H1 (cell line): ENCODE data around the gene GABRG3. TPM values are rescaled to one million over a fixed set of nuclear protein-coding genes. Genes with fewer than 3 reads are reported as not detected.

Experiments
- CTCF ChIA-PET: fragments of 300-600 bp; sonication (Branson Sonifier 250); formaldehyde crosslinking; loops from one replicate; lab custom pipeline; 2021; ENCODE audit not compliant: partially characterized antibody; lab: Charles Lee
- POLR2A ChIA-PET: fragments of 300-600 bp; sonication (Branson Sonifier 250); formaldehyde crosslinking; loops from one replicate; lab custom pipeline; 2021; ENCODE audit warnings: inconsistent platforms; ENCODE audit not compliant: partially characterized antibody; lab: Charles Lee
- DNase-seq, 2 experiments: peaks; one replicate each; pipeline versions ENCODE4 v3.0.0 to v3.0.0-alpha.2; 2010 to 2022; ENCODE audit warnings: low spot score in 2 of 2, low read depth in 1 of 2, mixed read lengths in 1 of 2
- FAIRE-seq: peaks from 2 replicates; lab custom pipeline; 2011; peaks lifted over from hg19 to GRCh38; lab: Jason Lieb, UNC
- H2AFZ ChIP-seq: 2 replicates; pipeline ENCODE4 v1.8.1; 2012; ENCODE audit warnings: low read length, inconsistent platforms
- H2AK5ac ChIP-seq: 2 replicates; pipeline ENCODE4 v1.6.1; 2013; ENCODE audit warnings: low read depth, low read length
- H2BK120ac ChIP-seq: replicated peaks from 2 replicates; pipeline ENCODE3; 2013; ENCODE audit warnings: low read depth, low read length, inconsistent platforms
- H2BK12ac ChIP-seq: 2 replicates; pipeline ENCODE4 v1.6.1; 2013; ENCODE audit warnings: low read depth, low read length
- H2BK15ac ChIP-seq: 2 replicates; pipeline ENCODE4 v1.6.1; 2013; ENCODE audit warnings: low read length
- H2BK20ac ChIP-seq: 2 replicates; pipeline ENCODE4 v1.6.1; 2013; ENCODE audit warnings: low read length
- H2BK5ac ChIP-seq: 2 replicates; pipeline ENCODE4 v1.6.1; 2013; ENCODE audit warnings: low read depth, low read length
- H3K14ac ChIP-seq: 2 replicates; pipeline ENCODE4 v1.6.1; 2013; ENCODE audit warnings: inconsistent platforms; ENCODE audit not compliant: insufficient read length
- H3K18ac ChIP-seq: 2 replicates; pipeline ENCODE4 v1.6.1; 2013; ENCODE audit warnings: low read length; ENCODE audit errors: extremely low read depth
- H3K23ac ChIP-seq: 2 replicates; pipeline ENCODE4 v1.6.1; 2013; ENCODE audit warnings: inconsistent platforms; ENCODE audit not compliant: insufficient read length
- H3K23me2 ChIP-seq: 2 replicates; pipeline ENCODE4 v1.6.1; 2013; ENCODE audit warnings: low read depth, low read length
- H3K27ac ChIP-seq: 2 replicates; pipeline ENCODE4 v1.6.1; 2011; ENCODE audit warnings: low read depth, low read length, inconsistent platforms
- H3K27me3 ChIP-seq, 4 experiments: replicated peaks in 1 of 4; 1 replicate in 1 of 4; 2 replicates in 3 of 4; pipeline versions ENCODE4 v1.6.1 to v1.8.1; 2011 to 2013; ENCODE audit warnings: low read length in 3 of 4, mild to moderate bottlenecking in 3 of 4, inconsistent platforms in 2 of 4, mixed read lengths in 2 of 4, moderate library complexity in 1 of 4; ENCODE audit not compliant: control insufficient read depth in 3 of 4, insufficient read depth in 3 of 4; ENCODE audit errors: extremely low read depth in 1 of 4
- H3K36me3 ChIP-seq, 4 experiments: 2 replicates each; pipeline versions ENCODE4 v1.6.1 to v1.8.1; 2011 to 2013; ENCODE audit warnings: mild to moderate bottlenecking in 4 of 4, low read length in 3 of 4, moderate library complexity in 2 of 4, control low read depth in 1 of 4, inconsistent platforms in 1 of 4; ENCODE audit not compliant: insufficient read depth in 4 of 4, control insufficient read depth in 2 of 4
- H3K4ac ChIP-seq: replicated peaks from 2 replicates; pipeline ENCODE3; 2013; ENCODE audit warnings: low read length, low read depth, mixed read lengths, inconsistent platforms; ENCODE audit not compliant: insufficient read length
- H3K4me1 ChIP-seq, 4 experiments: replicated peaks in 1 of 4; 1 replicate in 1 of 4; 2 replicates in 3 of 4; pipeline versions ENCODE4 v1.6.1 to v1.8.1; 2011 to 2013; ENCODE audit warnings: low read length in 3 of 4, inconsistent platforms in 2 of 4, mixed read lengths in 1 of 4; ENCODE audit not compliant: insufficient read depth in 4 of 4, control insufficient read depth in 3 of 4
- H3K4me2 ChIP-seq, 2 experiments: 2 replicates each; pipeline versions ENCODE4 v1.6.1 to v1.8.1; 2011 to 2013; ENCODE audit warnings: low read depth in 2 of 2, low read length in 2 of 2, control low read depth in 1 of 2, inconsistent platforms in 1 of 2, mild to moderate bottlenecking in 1 of 2; ENCODE audit not compliant: insufficient read depth in 1 of 2
- H3K4me3 ChIP-seq, 4 experiments: fragments of 200-600, 300-600 bp in 1 of 4; sonication (generic), shearing (Covaris generic), sonication (Bioruptor Twin) in 1 of 4; 2 replicates each; pipeline versions ENCODE4 v1.5.1 to v1.8.1; 2011 to 2016; ENCODE audit warnings: low read length in 4 of 4, low read depth in 3 of 4, control low read depth in 2 of 4, inconsistent platforms in 2 of 4, mild to moderate bottlenecking in 2 of 4, mixed read lengths in 1 of 4, moderate library complexity in 1 of 4; ENCODE audit not compliant: insufficient read depth in 2 of 4; ENCODE audit errors: extremely low read depth in 1 of 4
- H3K56ac ChIP-seq: replicated peaks from 2 replicates; pipeline ENCODE3; 2013; ENCODE audit warnings: low read depth, mild to moderate bottlenecking, mixed read lengths, low read length, inconsistent platforms; ENCODE audit not compliant: insufficient read length
- H3K79me1 ChIP-seq: 2 replicates; pipeline ENCODE4 v1.6.1; 2013; ENCODE audit warnings: low read depth, low read length, control low read depth
- H3K79me2 ChIP-seq, 2 experiments: 2 replicates each; pipeline versions ENCODE4 v1.6.1 to v1.8.1; 2012 to 2013; ENCODE audit warnings: low read length in 2 of 2, mild to moderate bottlenecking in 2 of 2, inconsistent platforms in 1 of 2; ENCODE audit not compliant: insufficient read depth in 2 of 2, control insufficient read depth in 1 of 2
- H3K9ac ChIP-seq, 4 experiments: replicated peaks in 1 of 4; 1 replicate in 1 of 4; 2 replicates in 3 of 4; pipeline versions ENCODE4 v1.6.1 to v1.8.1; 2011 to 2013; ENCODE audit warnings: low read depth in 3 of 4, low read length in 3 of 4, control low read depth in 2 of 4, mild to moderate bottlenecking in 2 of 4, moderate library complexity in 2 of 4, inconsistent platforms in 1 of 4; ENCODE audit errors: extremely low read depth in 1 of 4
- H3K9me3 ChIP-seq, 2 experiments: 2 replicates each; pipeline versions ENCODE4 v1.6.1 to v1.8.1; 2012 to 2013; ENCODE audit warnings: mild to moderate bottlenecking in 2 of 2, moderate library complexity in 2 of 2, control low read depth in 1 of 2, inconsistent platforms in 1 of 2, low read depth in 1 of 2, low read length in 1 of 2, mixed read lengths in 1 of 2; ENCODE audit not compliant: insufficient read depth in 2 of 2
- H4K20me1 ChIP-seq, 2 experiments: replicated peaks in 1 of 2; 2 replicates each; pipeline versions ENCODE3 to v1.8.1; 2011 to 2013; ENCODE audit warnings: inconsistent platforms in 2 of 2, low read length in 2 of 2, mild to moderate bottlenecking in 1 of 2; ENCODE audit not compliant: insufficient read depth in 2 of 2, control insufficient read depth in 1 of 2
- H4K5ac ChIP-seq: 2 replicates; pipeline ENCODE4 v1.6.1; 2013; ENCODE audit warnings: low read length, low read depth, mixed read lengths, inconsistent platforms; ENCODE audit not compliant: insufficient read length
- H4K8ac ChIP-seq: 2 replicates; pipeline ENCODE4 v1.8.0; 2013; ENCODE audit warnings: mild to moderate bottlenecking, moderate library complexity, low read length, inconsistent platforms; ENCODE audit not compliant: insufficient read depth; ENCODE audit errors: extremely low read depth
- H4K91ac ChIP-seq: replicated peaks from 2 replicates; pipeline ENCODE3; 2013; ENCODE audit warnings: low read length, mixed read lengths, inconsistent platforms; ENCODE audit not compliant: insufficient read length
- ATF3 ChIP-seq: IDR thresholded peaks from 2 replicates; pipeline ENCODE4 v1.6.1; 2011; ENCODE audit warnings: low read depth, mild to moderate bottlenecking, low read length; ENCODE audit not compliant: insufficient read depth
- CBX5 ChIP-seq: fragments of 300-800, 300-1000 bp; sonication (generic); IDR thresholded peaks from 2 replicates; pipeline ENCODE4 v1.7.1; 2016; ENCODE audit warnings: antibody characterized with exemption, low read length, low read depth
- CEBPB ChIP-seq: IDR thresholded peaks from 2 replicates; pipeline ENCODE4 v1.6.1; 2012; ENCODE audit warnings: low read depth, low read length
- CHD2 ChIP-seq: IDR thresholded peaks from 2 replicates; pipeline ENCODE4 v1.6.1; 2012; ENCODE audit warnings: low read length, improper control_type of control experiment
- CREB1 ChIP-seq: IDR thresholded peaks from 2 replicates; pipeline ENCODE4 v1.6.1; 2012; ENCODE audit warnings: inconsistent platforms
- EGR1 ChIP-seq: IDR thresholded peaks from 2 replicates; pipeline ENCODE4 v1.6.1; 2011; ENCODE audit warnings: low read depth, low read length, borderline replicate concordance
- FOSL1 ChIP-seq: IDR thresholded peaks from 2 replicates; pipeline ENCODE4 v1.6.1; 2011; ENCODE audit warnings: mild to moderate bottlenecking, low read depth, low read length, moderate library complexity; ENCODE audit not compliant: insufficient read depth
- HDAC6 ChIP-seq: IDR thresholded peaks from one replicate; pipeline ENCODE4 v1.7.1; 2012; ENCODE audit warnings: low read depth, mild to moderate bottlenecking, inconsistent platforms, low read length, moderate library complexity
- NRF1 ChIP-seq: IDR thresholded peaks from 2 replicates; pipeline ENCODE4 v1.6.1; 2011; ENCODE audit warnings: mild to moderate bottlenecking, low read depth, low read length, improper control_type of control experiment
- RXRA ChIP-seq: IDR thresholded peaks from 2 replicates; pipeline ENCODE4 v1.6.1; 2011; ENCODE audit warnings: low read depth, mild to moderate bottlenecking, low read length, moderate library complexity; ENCODE audit not compliant: insufficient read depth
- SIX5 ChIP-seq: IDR thresholded peaks from 2 replicates; pipeline ENCODE4 v1.6.1; 2011; ENCODE audit warnings: mild to moderate bottlenecking, low read depth, low read length
- SRF ChIP-seq: IDR thresholded peaks from 2 replicates; pipeline ENCODE4 v1.6.1; 2011; ENCODE audit warnings: mild to moderate bottlenecking, low read depth, low read length, moderate library complexity
- TEAD4 ChIP-seq: IDR thresholded peaks from 2 replicates; pipeline ENCODE4 v1.6.1; 2012; ENCODE audit warnings: low read depth, low read length, inconsistent platforms, mixed read lengths
- USF2 ChIP-seq: IDR thresholded peaks from 2 replicates; pipeline ENCODE4 v1.6.1; 2011; ENCODE audit warnings: low read length, improper control_type of control experiment
- WGBS, 2 experiments: shearing (Covaris generic) in 1 of 2; methylation state at CpG; one replicate each; pipeline versions ENCODE4 v1.1.6 to v1.1.7; 2013 to 2015; ENCODE audit warnings: low lambda C conversion rate in 2 of 2, mixed read lengths in 2 of 2, inconsistent platforms in 1 of 2, low coverage in 1 of 2, missing lambda C conversion rate in 1 of 2; ENCODE audit not compliant: insufficient replicate concordance in 2 of 2, insufficient coverage in 1 of 2, insufficient read length in 1 of 2; ENCODE audit errors: extremely low coverage in 1 of 2, missing lambda C conversion rate in 1 of 2; 5-methylcytosine and 5-hydroxymethylcytosine counted together
- polyA plus RNA-seq, 7 experiments: library from polyadenylated mRNA; depleted of rRNA in 3 of 7; stranded (reverse) in 5 of 7; unstranded in 2 of 7; fragments of >200 nt in 5 of 7; fragments of 200-250 nt in 2 of 7; gene quantifications; 1 replicate in 5 of 7; 2 replicates in 1 of 7; 4 replicates in 1 of 7; pipeline versions ENCODE4 v1.2.1 to v1.2.3, GENCODE V29; 2011 to 2013; ENCODE audit warnings: missing spikeins in 2 of 7, mixed read lengths in 2 of 7
- total RNA-seq: library from RNA; stranded (reverse); fragmentation: NEBNext Ultra II Directional; extraction: Animal tissue kit (Norgen Biotek cat#: 25700); gene quantifications from 2 replicates; pipeline ENCODE4 v1.2.1, GENCODE V29; 2021

Gene GABRG3
- total and polyA plus RNA-seq, 2 of the 8 experiments (the other 6 are each of a cell fraction or from before 2014, with no cell fraction given): 0.17 to 0.80 TPM

GRCh38 chr15:26926081-26926480 is 44.9 kb upstream of the GABRG3 start:
- no peak overlapping the region for H2AFZ ChIP-seq
- no peak overlapping the region for H3K14ac ChIP-seq
- no peaks in the 10 kb centered on the region; a peak in 1 of 7 replicates for H3K4me1 ChIP-seq
- H2BK20ac ChIP-seq: no peak overlapping the region
- no peak overlapping the region for H4K91ac ChIP-seq
- WGBS, 2 experiments: 86% methylated on average over 2 of the region's 2 CpGs; no CpG with 5 or more reads in 1 of the 2 experiments
- no peaks in the 10 kb centered on the region for H3K36me3 ChIP-seq
- no peaks in the 10 kb centered on the region for H3K79me2 ChIP-seq
- ChIA-PET POLR2A (no interaction called here), CTCF (interaction anchor here (1.1 kb wide), 1 partner anchor 37 kb away, joined by 3 read pairs; no protein-coding TSS in a partner anchor)
- no peaks in the 10 kb centered on the region for H4K20me1 ChIP-seq
- no peak overlapping the region for H3K56ac ChIP-seq
- no peak overlapping the region for H2BK5ac ChIP-seq
- no peaks in the 10 kb centered on the region for H3K9me3 ChIP-seq
- H3K27ac ChIP-seq: no peak overlapping the region
- H3K4ac ChIP-seq: no peak overlapping the region
- H3K23me2 ChIP-seq: no peaks in the 10 kb centered on the region
- H3K79me1 ChIP-seq: no peaks in the 10 kb centered on the region
- no peak overlapping the region for H3K4me2 ChIP-seq
- H3K4me3 ChIP-seq: no peak overlapping the region
- H2AK5ac ChIP-seq: no peak overlapping the region
- no peaks in the 10 kb centered on the region for H3K27me3 ChIP-seq
- no peak overlapping the region for H4K5ac ChIP-seq
- no peak overlapping the region for H4K8ac ChIP-seq
- FAIRE-seq (no peak), DNase-seq (no peak)
- no peak overlapping the region for H2BK120ac ChIP-seq
- no peak overlapping the region for H3K9ac ChIP-seq
- H2BK15ac ChIP-seq: no peak overlapping the region
- H2BK12ac ChIP-seq: no peak overlapping the region
- H3K18ac ChIP-seq: no peak overlapping the region
- no peak overlapping the region for H3K23ac ChIP-seq
- TF ChIP-seq SRF (no peak), ATF3 (no peak), FOSL1 (no peak), CEBPB (no peak), SIX5 (no peak), CHD2 (no peak), CREB1 (no peak), TEAD4 (no peak), HDAC6 (no peak), EGR1 (no peak), USF2 (no peak), RXRA (no peak), CBX5 (no peak), NRF1 (no peak)
